ENCODE results near the gene CECR2.

CECR2 gene

DNA sequence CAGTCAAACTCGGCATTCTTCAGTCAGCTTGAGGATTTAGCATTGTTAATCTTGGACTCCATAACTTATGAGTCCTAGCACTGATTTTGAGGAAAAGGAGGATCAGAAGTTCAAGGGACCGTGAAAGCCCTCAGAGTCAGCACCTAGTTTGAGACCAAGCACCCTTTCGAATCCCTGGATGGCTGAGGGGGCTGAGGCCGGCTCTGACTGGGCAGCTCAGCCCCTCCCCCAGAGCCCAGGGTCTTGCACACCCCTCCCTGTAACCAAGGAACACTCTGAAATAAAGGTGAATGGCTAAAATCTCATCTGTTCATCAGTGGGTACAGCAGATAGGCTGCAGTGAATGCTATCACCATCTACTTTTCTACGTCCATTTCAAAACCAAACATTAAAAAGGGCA, 221.3 kb downstream of the CECR2 start:
- TF ChIP-seq, protein P1, sequence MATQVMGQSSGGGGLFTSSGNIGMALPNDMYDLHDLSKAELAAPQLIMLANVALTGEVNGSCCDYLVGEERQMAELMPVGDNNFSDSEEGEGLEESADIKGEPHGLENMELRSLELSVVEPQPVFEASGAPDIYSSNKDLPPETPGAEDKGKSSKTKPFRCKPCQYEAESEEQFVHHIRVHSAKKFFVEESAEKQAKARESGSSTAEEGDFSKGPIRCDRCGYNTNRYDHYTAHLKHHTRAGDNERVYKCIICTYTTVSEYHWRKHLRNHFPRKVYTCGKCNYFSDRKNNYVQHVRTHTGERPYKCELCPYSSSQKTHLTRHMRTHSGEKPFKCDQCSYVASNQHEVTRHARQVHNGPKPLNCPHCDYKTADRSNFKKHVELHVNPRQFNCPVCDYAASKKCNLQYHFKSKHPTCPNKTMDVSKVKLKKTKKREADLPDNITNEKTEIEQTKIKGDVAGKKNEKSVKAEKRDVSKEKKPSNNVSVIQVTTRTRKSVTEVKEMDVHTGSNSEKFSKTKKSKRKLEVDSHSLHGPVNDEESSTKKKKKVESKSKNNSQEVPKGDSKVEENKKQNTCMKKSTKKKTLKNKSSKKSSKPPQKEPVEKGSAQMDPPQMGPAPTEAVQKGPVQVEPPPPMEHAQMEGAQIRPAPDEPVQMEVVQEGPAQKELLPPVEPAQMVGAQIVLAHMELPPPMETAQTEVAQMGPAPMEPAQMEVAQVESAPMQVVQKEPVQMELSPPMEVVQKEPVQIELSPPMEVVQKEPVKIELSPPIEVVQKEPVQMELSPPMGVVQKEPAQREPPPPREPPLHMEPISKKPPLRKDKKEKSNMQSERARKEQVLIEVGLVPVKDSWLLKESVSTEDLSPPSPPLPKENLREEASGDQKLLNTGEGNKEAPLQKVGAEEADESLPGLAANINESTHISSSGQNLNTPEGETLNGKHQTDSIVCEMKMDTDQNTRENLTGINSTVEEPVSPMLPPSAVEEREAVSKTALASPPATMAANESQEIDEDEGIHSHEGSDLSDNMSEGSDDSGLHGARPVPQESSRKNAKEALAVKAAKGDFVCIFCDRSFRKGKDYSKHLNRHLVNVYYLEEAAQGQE (IDR thresholded peaks at IDR 0.05; ENCODE audit: insufficient read depth in 1 of 2, low read depth in 2 of 2, low read length in 2 of 2) = no peak
- TF ChIP-seq SIN3A (IDR thresholded peaks at IDR 0.05; ENCODE audit: borderline replicate concordance, insufficient read depth, low read length) (no peak), TAF1 (IDR thresholded peaks at IDR 0.05; ENCODE audit: borderline replicate concordance, insufficient read depth, low read length) (no peak), FOXP2 (optimal IDR thresholded peaks at IDR 0.05; ENCODE audit: borderline replicate concordance, extremely low read depth, extremely low read length, insufficient read depth) (no peak), POLR2AphosphoS5 (IDR thresholded peaks at IDR 0.05; ENCODE audit: low read depth, low read length) (no peak)

DNA sequence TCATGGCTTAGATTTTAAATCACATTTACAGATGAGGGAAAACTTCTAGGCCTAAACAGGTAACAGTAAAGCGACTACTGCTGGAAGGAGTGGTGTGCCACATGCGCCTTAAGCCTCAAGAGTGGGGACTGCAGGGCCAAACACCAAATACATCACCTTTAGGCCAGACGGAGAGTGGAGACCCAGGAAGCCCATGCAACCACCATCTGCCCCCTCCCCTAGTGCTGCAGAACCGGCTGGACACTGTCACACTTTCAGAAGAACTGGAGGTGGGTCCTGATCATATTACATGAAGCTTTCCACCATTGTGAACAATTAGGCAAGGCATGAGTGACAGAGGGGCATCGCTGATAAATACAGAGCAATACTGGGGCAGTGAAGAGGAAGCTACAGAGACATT, 222.9 kb downstream of the CECR2 start:
- TF ChIP-seq FOXP2 (optimal IDR thresholded peaks at IDR 0.05; ENCODE audit: borderline replicate concordance, extremely low read depth, extremely low read length, insufficient read depth) (no peak), SIN3A (IDR thresholded peaks at IDR 0.05; ENCODE audit: borderline replicate concordance, insufficient read depth, low read length) (no peak), TAF1 (IDR thresholded peaks at IDR 0.05; ENCODE audit: borderline replicate concordance, insufficient read depth, low read length) (no peak), POLR2AphosphoS5 (IDR thresholded peaks at IDR 0.05; ENCODE audit: low read depth, low read length) (no peak)
- TF ChIP-seq, protein P1 (IDR thresholded peaks at IDR 0.05; ENCODE audit: insufficient read depth in 1 of 2, low read depth in 2 of 2, low read length in 2 of 2) = no peak

DNA sequence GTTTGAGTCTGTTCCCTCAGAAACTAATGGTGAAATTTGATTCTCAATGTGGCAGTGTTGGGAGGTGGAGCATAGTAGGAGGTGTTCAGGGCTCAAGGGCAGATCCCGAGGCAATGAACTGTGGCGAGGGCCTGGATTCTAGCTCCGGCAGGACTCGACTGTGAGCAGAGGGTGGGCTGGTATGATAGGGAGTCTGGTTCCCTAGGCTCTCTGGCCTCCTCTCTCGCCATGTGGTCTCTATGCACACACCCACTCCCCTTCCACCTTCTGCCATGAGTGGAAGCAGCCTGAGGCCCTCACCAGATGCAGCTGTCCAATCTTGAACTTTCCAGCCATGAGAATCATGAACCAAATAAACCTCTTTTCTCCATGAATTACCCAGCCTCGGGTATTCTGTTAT, 227.0 kb downstream of the CECR2 start:
- TF ChIP-seq POLR2AphosphoS5 (IDR thresholded peaks at IDR 0.05; ENCODE audit: low read depth, low read length) = no peak
- no peak for TF ChIP-seq FOXP2 (optimal IDR thresholded peaks at IDR 0.05; ENCODE audit: borderline replicate concordance, extremely low read depth, extremely low read length, insufficient read depth)
- no peak for TF ChIP-seq SIN3A (IDR thresholded peaks at IDR 0.05; ENCODE audit: borderline replicate concordance, insufficient read depth, low read length)
- no peak for TF ChIP-seq TAF1 (IDR thresholded peaks at IDR 0.05; ENCODE audit: borderline replicate concordance, insufficient read depth, low read length)
- TF ChIP-seq, protein P1 (IDR thresholded peaks at IDR 0.05; ENCODE audit: insufficient read depth in 1 of 2, low read depth in 2 of 2, low read length in 2 of 2) = no peak

DNA sequence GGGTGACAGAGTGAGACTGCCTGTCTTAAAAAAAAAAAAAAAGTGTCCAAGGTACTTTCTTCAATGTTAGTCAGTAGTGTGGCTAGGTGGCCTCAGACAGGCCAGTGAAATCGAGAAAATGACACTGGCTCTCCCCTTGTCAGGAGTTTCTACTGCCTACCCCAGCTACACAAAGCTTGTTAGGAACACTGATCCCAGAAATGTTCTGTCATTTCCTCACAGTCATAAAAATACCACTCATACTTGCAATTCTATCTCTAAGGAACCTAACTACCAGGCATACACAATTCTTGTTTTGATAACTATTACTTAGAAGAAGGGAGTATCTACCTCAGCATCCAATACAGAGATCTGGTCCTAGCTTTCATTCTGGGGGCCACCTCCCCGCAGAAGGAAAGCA, 228.0 kb downstream of the CECR2 start:
- TF ChIP-seq POLR2AphosphoS5 (IDR thresholded peaks at IDR 0.05; ENCODE audit: low read depth, low read length) = no peak

DNA sequence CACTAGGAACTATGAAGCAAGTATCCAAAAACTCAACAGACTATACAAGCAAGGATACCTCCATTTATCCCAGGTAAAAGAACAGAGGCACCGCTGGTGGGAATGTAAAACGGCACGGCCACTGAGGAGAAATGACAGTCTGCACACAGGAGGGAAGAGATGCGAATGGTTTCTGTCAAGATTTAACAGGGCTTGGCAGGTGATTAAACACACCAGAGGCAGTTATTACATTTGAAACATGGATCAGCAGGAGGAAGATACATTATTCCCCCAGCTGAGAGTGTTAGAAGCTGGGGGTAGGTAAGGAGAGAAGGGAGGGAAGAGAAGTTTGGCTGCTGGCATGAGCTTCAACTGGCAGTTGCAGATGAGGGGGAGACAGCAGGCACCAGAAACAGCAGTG, 229.1 kb downstream of the CECR2 start:
- TF ChIP-seq FOXP2 (optimal IDR thresholded peaks at IDR 0.05; ENCODE audit: borderline replicate concordance, extremely low read depth, extremely low read length, insufficient read depth) = no peak
- TF ChIP-seq, protein P1 (IDR thresholded peaks at IDR 0.05; ENCODE audit: insufficient read depth in 1 of 2, low read depth in 2 of 2, low read length in 2 of 2) = no peak
- TF ChIP-seq POLR2AphosphoS5 (IDR thresholded peaks at IDR 0.05; ENCODE audit: low read depth, low read length) = no peak
- no peak for TF ChIP-seq SIN3A (IDR thresholded peaks at IDR 0.05; ENCODE audit: borderline replicate concordance, insufficient read depth, low read length)
- no peak for TF ChIP-seq TAF1 (IDR thresholded peaks at IDR 0.05; ENCODE audit: borderline replicate concordance, insufficient read depth, low read length)

All from PFSK-1 (cell line).